HG03460 (cell line): ENCODE measurements around the gene RBMS3.
A peak's percentile ranks its signal among the peaks of the same experiment; 100 is the strongest.

Experiments
- ATAC-seq: cut with Tn5 transposase; IDR thresholded peaks from one replicate; pipeline ENCODE4 v1.9.1; 2021; ENCODE audit not compliant: unreplicated experiment

RBMS3 gene

GRCh38 chr3:29919571-29919970, 638.7 kb downstream of the RBMS3 start:
- ATAC-seq = no peak

- ATAC-seq = no peak
Measured at GRCh38 chr3:29922992-29923746, 642.3 kb downstream of the RBMS3 start.

- no peak for ATAC-seq
Measured at GRCh38 chr3:29924783-29925561, 644.1 kb downstream of the RBMS3 start.

GRCh38 chr3:29926378-29926777, 645.5 kb downstream of the RBMS3 start:
- ATAC-seq = no peak

- no peak for ATAC-seq
Measured at GRCh38 chr3:29932696-29933325, 651.9 kb downstream of the RBMS3 start.

GRCh38 chr3:29933802-29934490, 653.1 kb downstream of the RBMS3 start:
- no peak for ATAC-seq

GRCh38 chr3:29934751-29935150, 653.9 kb downstream of the RBMS3 start:
- ATAC-seq = no peak

- ATAC-seq = peak; percentile 86
Measured at GRCh38 chr3:29936054-29936453, 655.2 kb downstream of the RBMS3 start.

GRCh38 chr3:29936766-29937165, 655.9 kb downstream of the RBMS3 start:
- no peak for ATAC-seq

GRCh38 chr3:29937185-29937584, 656.3 kb downstream of the RBMS3 start:
- no peak for ATAC-seq

GRCh38 chr3:29940759-29941323, 660.0 kb downstream of the RBMS3 start:
- ATAC-seq = no peak

GRCh38 chr3:29942297-29942696, 661.4 kb downstream of the RBMS3 start:
- ATAC-seq = no peak

- no peak for ATAC-seq
Measured at GRCh38 chr3:29949131-29949530, 668.3 kb downstream of the RBMS3 start.

- no peak for ATAC-seq
Measured at GRCh38 chr3:29949940-29950616, 669.2 kb downstream of the RBMS3 start.

GRCh38 chr3:29952431-29952830, 671.6 kb downstream of the RBMS3 start:
- ATAC-seq = no peak

GRCh38 chr3:29955413-29955812, 674.5 kb downstream of the RBMS3 start:
- ATAC-seq = no peak

GRCh38 chr3:29958816-29959215, 677.9 kb downstream of the RBMS3 start:
- no peak for ATAC-seq

GRCh38 chr3:29971895-29972294, 691.0 kb downstream of the RBMS3 start:
- no peak for ATAC-seq

GRCh38 chr3:29972320-29972993, 691.6 kb downstream of the RBMS3 start:
- no peak for ATAC-seq

GRCh38 chr3:29973763-29974162, 692.9 kb downstream of the RBMS3 start:
- ATAC-seq = no peak
